ENCODE results near the gene AOC2. TPM values are rescaled to one million over a fixed set of nuclear protein-coding genes. Genes with fewer than 3 reads are reported as not detected.

Gene AOC2, protein sequence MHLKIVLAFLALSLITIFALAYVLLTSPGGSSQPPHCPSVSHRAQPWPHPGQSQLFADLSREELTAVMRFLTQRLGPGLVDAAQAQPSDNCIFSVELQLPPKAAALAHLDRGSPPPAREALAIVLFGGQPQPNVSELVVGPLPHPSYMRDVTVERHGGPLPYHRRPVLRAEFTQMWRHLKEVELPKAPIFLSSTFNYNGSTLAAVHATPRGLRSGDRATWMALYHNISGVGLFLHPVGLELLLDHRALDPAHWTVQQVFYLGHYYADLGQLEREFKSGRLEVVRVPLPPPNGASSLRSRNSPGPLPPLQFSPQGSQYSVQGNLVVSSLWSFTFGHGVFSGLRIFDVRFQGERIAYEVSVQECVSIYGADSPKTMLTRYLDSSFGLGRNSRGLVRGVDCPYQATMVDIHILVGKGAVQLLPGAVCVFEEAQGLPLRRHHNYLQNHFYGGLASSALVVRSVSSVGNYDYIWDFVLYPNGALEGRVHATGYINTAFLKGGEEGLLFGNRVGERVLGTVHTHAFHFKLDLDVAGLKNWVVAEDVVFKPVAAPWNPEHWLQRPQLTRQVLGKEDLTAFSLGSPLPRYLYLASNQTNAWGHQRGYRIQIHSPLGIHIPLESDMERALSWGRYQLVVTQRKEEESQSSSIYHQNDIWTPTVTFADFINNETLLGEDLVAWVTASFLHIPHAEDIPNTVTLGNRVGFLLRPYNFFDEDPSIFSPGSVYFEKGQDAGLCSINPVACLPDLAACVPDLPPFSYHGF
- 1.6 and 1.8 TPM in 2 replicates for total RNA-seq (2014; rRNA removed; shearing (Covaris generic))

DNA sequence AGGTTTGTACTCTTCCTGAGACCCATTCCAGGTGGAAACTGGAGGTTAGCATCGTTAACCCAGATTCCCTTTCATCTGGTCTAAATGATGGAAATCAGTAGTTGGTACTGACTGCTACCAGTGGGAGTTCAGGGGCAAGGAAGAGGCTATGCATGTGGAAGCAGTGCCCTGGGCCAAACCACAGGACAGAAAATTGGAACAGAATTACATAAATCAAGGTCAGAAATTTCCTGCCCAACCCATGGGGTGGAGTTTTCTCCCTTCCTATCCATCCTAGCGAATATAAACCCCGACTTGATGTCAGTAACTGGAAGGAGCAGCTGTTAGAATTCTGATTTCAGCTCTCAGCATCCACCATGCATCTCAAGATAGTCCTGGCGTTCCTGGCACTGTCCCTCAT lies at the start of gene AOC2:
Gene AOC2, plus strand, starts transcription at position 310 of the 400 bp plus-strand sequence. Its CDS starts 47 bp downstream, at position 357.
- no peak for DNase-seq (ENCODE audit: low spot score)

DNA sequence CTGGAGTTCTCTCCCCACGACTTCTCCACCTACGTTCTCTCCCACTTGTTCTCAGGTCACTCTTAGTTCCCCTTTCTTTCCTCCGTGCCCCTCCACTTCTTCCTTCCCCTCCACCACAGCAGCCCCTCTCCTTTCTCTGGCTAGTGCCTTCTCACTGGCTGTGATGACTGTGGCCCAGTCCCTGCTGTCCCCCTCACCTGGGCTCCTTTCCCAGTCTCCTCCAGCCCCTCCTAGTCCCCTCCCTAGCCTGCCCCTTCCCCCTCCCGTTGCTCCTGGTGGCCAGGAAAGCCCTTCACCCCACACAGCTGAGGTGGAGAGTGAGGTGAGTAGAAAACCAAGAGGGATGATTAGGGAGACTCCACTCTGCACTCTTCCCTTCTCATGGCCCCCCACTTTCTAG lies 49.3 kb upstream of the AOC2 start:
- DNase-seq (ENCODE audit: low spot score), result no peak

DNA sequence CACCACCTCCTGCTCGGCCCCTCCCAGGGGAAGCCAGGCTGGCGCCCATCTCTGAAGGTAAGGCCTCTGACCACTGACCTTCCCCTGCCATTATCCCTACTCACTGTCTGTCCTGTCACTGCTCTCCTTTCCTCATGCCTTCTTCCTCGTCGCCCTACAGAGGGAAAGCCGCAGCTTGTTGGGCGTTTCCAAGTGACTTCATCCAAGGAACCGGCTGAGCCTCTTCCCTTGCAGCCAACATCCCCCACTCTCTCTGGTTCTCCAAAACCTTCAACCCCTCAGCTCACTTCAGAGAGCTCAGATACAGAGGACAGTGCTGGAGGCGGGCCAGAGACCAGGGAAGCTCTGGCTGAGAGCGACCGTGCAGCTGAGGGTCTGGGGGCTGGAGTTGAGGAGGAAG lies 48.9 kb upstream of the AOC2 start:
- no peak for DNase-seq (ENCODE audit: low spot score)

DNA sequence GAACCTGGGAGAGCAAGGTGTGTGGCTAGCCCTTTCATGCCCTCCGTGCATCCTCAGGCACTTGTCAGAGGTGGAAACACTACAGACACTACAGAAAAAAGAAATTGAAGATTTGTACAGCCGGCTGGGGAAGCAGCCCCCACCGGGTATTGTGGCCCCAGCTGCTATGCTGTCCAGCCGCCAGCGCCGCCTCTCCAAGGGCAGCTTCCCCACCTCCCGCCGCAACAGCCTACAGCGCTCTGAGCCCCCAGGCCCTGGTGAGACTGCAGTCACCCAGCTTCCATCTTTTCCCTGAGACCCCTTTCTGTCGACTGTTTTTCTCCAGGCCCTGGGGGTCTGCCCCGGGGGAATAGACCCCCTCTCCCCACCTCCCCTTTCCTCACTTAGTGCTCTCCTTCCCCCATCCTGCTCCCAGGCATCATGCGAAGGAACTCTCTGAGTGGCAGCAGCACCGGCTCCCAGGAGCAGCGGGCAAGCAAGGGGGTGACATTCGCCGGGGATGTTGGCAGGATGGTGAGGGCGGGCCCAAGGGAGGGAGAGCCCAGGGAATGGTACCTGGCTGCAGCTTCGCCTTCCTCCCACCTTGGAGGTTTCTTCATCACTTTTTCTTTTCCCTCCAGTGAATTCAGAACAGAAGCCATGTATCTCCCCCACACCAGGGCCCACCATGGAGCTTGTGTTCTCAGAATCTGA lies 48.2 kb upstream of the AOC2 start:
- DNase-seq (ENCODE audit: low spot score), result no peak

DNA sequence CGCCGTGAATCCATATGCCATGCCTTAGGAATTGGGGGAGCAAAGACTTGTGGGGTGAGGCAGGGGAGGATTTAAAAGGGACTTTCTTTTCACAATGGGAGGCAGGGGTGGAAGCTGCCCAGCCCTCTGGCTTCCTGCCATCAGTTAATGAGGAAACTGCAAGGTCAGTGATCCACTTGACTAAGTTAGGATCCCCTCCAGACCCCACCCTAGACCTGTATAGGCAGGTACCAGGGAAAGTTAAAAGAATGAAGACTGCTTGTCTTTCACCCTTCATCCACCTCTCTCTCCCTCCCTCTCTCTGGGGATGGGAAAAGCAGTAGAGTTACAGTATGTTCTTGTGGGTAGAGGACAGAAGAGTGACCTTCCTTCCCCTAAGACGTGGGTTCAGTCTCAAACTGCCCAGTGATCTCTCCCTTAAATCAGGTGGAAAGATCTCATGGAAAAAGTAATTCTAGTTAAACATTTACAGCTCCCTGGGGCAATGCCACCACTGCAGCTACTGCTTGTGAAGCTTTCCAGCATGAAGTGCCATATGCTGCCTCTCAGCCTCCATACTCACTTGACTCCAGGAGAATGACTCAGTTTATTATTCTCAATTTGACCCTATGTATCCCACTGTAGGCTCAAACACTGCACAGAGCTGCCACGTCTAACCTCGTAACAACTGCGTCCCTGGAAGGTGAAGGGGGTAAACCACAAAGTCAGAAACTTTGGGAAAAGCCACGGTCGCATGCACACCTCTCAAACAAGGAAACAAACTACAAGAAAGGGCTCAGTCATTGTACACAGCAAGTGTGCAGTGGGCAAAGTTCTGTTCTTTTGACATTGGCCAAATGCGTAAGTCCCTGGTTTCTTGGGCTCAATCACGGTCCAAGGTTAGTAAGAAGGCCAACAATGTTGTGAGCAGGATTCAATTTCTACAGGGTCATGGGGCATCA lies 47.0 kb upstream of the AOC2 start:
- DNase-seq (ENCODE audit: low spot score), result peak; percentile 27

DNA sequence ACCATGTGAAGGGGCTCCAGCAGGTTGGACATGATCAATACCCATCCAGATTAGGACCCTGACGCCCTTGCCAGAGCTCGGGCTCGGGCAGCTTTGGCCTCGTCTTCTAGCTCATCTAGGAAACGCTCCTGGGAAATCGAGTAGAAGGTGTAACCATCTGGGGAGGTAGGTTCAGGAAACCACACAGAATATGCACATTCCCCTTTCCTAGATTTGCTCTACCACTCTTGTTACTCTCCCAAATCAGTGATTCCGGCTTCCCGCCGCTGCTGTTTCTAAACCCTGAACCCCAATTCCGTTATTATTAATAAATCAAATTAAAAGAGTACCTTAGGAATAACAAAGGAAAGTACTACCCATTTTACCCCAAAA lies 46.4 kb upstream of the AOC2 start:
- DNase-seq (ENCODE audit: low spot score), result no peak

DNA sequence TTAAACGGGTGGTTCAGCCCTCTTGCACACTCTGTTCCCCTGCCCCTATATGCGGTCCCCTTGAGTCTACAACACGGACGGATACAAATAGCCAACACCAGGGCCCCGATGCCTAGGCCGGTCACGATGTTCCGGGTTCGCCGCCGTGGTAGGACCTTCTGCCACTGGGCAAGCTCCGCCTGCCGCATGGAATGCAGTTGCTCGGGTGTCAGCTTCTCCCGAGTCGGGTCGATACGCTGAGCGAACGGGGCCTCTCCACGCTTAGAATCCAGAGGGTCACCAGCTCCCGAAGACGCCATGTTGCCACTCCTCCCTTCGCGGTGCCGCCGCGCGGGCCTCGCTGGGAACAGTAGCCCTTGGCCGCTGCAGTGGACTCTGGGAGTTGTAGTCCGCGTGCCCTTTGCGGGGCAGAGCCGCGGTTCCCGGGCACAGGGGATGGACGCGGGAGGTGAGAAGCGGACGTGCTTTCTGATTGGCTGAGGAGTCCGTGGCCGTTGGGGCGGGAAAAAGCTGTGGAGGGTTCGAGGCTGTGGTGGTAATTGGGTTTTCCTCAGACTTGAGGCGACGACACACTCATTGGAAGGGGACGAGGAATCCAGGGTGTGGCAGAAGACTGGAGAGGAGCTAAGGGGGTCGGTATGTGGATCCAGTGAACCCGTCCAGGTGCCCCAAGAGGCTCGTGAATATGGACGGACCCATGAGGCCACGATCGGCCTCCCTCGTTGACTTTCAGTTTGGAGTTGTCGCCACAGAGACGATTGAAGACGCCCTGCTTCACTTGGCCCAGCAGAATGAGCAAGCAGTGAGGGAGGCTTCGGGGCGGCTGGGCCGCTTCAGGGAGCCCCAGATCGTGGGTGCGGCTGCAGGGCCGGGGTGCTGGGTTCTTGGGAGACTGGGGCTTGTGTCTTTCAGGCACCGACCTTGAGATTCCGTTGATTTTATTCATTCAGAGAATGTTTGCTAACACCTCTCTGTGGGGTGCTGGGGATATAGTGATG lies 45.7 kb upstream of the AOC2 start, which contains the start of the genes CNTD1 and COA3:
Gene CNTD1, plus strand, starts transcription at position 479 of the 998 bp plus-strand sequence. Its CDS starts 207 bp downstream, at position 686.
Gene COA3, minus strand, starts transcription at position 322 of the 998 bp plus-strand sequence. Its CDS starts 23 bp downstream, at position 299.
- DNase-seq (ENCODE audit: low spot score), result peak; percentile 90

DNA sequence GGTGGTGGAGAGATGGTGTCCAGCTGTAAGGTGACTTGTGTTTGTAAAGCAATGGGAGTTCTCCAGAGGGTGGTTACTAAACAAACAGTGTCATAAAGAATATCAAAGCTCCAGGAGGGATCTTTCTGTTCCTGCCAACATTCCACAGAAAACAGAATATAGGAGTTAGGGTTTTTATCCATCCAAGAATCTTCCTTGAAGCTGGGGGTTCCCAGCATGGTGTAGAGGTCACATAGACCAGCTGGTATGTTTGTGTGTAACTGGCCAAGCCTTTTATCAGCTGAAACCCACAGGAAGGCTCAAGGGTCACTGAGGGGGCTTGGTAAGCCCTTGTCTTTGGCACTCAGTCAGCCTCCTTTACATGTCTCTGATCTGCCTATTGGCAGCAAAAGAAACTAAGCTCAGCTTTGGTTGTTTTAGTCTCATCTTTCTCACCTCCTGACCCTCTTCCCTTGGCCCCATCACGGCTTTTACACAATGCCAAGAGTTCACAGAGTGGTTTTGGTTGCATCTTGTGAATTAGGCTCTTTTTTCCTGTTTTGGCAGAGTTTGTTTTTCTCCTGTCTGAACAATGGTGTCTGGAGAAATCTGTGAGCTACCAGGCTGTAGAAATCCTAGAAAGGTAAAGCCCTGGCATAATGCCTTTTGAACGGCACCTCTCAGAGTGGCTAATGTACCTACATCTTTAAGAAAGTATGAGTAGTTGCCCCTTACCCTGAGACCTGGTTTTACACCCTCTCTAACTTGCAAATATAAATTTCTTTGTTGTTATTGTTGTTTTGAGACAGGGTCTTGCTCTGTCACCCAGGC lies 41.1 kb upstream of the AOC2 start:
- DNase-seq (ENCODE audit: low spot score), result no peak

DNA sequence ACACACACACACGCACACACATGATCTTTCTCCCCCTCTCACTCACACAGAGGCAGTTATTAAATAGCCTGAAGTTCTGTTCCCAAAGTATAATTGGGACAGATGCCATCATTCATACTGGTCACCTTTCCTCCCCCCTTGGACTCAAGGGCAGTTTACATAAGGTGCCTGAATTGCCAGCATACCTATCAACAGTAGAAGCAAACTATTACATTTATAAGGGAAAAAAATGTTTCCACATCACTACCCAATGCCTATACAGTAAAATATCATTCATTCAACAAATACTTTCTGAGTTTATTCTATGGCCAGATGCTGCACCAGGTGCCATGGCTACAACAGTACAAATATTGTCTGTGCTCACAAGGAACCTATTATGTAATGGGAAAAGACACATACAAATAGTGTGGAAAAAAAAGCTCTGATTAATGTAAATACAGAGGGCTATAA lies 39.4 kb upstream of the AOC2 start:
- DNase-seq (ENCODE audit: low spot score), result peak; percentile 54

DNA sequence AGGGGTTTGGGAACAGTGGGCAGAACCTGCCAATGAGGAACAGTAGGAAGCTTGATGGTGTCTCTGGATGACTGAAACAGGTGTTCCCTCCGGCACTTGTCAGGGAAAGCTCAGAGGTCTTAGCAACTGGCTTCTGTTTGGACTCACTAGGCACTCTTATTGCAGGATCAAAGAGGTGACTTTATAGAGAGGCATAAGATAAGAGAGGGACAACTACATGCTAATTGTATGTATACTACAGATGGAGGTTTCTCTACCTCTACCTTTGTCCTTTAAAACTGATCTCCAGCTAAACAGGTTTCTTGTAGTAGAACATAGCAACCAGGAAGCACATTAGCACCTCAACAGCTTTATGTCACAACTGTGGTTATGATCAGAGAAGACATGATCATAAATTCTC lies 38.1 kb upstream of the AOC2 start:
- peak; percentile 23 for DNase-seq (ENCODE audit: low spot score)

DNA sequence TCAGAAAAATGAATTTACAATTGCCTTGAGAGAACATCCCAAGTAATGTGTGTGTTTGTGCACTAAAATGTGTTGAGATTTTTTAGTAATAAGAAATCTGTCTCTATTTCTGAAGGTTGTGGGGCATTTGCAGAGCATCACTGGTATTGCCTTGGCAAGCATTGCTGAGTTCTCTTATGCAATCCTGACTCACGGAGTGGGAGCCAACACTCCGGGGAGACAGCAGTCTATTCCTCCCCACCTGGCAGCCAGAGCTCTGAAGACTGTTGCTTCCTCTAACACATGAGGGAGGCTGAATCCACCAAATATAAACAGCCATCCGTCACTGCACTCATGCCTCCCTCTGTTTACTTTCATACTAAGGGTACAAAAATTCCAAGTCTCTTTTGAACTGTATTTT lies 35.1 kb upstream of the AOC2 start:
- no peak for DNase-seq (ENCODE audit: low spot score)

DNA sequence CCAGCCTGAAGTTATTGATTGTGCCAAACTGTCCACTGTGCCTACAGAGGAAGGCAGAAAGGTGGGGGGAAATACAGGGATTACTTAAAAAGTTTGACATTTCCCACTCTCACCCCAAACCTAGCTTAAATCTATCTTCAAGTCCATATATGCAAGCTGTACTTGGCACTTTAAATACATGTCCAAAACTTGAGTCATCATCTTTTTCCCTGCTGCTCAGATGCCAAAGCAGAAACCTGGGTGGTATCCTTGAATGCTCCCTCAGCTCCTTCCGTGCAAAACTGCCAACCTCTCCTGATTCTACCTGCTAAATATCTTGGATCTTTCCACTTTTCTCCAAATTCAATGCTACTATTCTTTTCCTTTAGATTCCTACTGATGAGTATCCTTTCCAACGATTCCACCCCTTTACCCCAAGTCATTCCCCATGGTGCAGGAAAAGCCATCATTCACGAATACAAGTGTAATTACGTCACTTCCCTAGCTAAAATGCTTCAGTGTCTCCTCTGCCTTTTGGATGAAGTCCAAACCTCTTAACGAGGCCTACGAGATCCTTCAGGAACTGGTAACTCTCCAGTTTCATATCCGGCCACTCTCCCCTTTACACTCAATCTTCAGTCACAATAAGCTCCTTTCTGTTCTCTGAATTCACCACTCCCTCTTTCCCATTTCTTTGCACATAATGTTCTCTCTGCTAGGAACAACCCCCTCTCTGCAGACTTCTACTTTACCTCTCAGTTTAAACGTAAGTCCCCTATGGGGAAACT lies 29.6 kb upstream of the AOC2 start:
- no peak for DNase-seq (ENCODE audit: low spot score)

DNA sequence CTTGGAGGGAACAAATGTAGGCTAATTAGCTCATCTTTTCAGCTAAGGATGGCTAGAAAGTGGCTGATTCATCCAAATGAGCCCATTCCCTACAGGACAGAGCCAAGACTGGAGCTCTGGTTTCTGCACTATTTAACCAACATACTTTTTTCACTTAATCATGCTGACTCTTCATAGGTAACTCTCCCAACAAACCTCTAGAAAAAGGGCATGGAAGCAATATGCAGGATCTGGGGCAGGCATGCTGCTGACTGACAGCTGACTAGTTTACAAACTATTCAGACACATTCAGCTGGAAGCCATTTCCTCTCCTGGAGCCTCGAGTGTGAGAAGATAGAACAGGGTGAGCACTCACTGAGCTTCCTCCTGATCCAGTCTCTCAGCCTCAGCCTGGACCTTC lies 26.5 kb upstream of the AOC2 start:
- no peak for DNase-seq (ENCODE audit: low spot score)

DNA sequence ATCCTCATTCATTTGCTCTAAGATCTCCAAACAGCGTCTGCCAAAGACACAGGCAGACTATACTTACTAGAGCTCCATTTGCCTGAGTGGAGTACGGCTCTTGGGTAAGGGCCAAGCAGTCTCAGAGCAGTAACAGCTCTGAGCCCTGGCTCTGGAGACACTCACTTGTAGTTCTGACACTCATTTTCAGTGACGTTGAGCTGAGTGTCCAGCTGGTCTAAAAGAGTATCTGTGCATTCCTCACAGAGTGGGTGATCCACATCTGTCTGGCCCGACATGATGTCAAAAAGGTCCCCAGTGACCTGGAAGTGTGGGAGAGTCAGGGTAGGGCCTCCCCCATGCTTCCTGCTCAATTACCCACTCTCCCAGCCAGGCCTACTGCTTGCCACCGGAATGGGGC lies 26.0 kb upstream of the AOC2 start:
- DNase-seq (ENCODE audit: low spot score), result no peak

DNA sequence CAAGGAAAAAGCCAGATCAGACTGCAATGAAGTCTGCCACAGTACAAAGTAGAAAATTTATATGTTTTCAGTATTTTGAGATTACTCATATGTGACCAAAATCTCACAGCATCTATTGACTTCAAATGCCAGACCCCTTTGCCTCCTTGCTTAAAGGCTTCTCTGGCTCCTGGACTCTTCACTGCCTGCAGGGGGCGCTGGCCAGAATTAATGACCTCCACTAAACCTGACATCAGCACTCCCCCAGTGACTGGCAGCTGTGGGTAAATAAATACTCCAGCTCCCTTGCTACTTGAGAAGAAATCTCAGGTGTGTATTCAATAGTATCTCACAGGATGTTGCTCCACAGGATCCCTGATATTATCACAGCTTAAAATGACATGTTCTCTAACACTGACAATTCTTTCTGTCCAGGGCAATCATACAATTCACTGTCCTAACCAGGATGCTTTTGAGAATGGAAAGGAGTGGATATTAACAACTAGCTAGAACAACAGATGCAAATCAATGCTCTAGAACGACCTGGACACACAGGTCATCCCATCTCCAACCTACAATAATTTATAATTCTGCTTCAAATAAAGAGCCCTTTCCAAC lies 24.3 kb upstream of the AOC2 start:
- DNase-seq (ENCODE audit: low spot score), result peak; percentile 78

DNA sequence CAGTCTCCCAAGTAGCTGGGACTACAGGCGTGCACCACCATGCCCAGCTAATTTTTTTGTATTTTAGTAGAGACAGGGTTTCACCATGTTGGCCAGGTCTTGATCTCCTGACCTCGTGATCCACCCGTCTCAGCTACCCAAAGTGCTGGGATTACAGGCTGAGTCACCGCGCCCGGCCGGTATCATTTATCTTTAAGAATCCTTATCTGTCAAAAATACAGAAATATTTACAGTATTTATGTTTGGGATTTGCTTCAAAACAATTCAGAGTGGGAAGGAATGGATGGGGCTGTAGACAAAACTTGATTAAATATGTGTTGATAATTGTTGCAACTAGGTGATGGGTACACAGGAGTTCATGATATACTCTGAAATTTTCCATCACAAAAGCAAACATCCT lies 23.2 kb upstream of the AOC2 start:
- no peak for DNase-seq (ENCODE audit: low spot score)

DNA sequence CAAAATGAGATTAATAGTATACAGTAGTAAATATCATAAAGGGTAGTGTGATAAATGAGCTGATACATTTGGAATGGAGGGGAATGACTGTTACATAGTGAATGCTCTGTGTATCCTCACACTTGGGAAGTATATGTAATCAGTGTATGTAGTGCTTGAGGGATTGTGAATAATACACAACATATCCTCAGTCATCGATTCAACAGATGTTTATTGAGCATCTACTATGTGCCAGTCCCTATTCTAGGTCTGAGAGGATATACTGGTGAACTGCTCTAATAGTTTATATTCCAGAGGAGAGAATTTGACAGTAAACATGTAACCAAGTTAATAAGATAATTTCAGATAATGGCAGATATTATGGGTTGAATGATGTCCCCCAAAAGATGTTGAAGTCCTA lies 16.9 kb upstream of the AOC2 start:
- DNase-seq (ENCODE audit: low spot score), result no peak

DNA sequence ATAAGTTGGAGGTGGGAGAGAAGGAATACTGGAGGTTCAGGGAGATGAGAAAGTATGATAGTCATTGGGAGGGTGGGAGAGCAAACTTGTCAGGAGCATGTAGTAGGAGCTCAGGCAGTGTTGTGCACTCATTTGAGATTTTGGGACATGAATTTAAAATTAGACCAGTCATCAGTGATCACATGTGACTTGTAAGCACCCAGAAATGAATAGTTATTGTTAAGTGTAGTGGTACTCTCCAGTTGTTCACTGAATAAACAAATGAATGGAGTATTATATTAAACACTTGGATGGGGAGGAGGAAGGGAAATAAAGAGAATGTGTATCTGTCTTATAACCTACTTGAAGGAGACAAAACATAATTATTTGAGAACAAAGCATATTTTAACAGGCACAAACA lies 13.4 kb upstream of the AOC2 start:
- DNase-seq (ENCODE audit: low spot score), result no peak

Data from HT-29 (cell line).